ENCODE results near the gene NELFB.

- no peak for TF ChIP-seq ZBTB7A (IDR thresholded peaks at IDR 0.05; ENCODE audit: borderline replicate concordance, control insufficient read depth, low read depth, low read length)
- no peak for TF ChIP-seq MXI1 (IDR thresholded peaks at IDR 0.05; ENCODE audit: low read depth, low read length)
Measured at GRCh38 chr9:137304383-137305059, 49.4 kb downstream of the NELFB start.
